Neural cell (in vitro differentiated cells): Measurements from ENCODE around the gene PARP16.

Source experiments
- CTCF ChIP-seq: fragments of 450-650 bp; IDR thresholded peaks from 2 replicates; pipeline ENCODE4 v1.5.1; 2014; ENCODE audit warnings: antibody characterized with exemption, mild to moderate bottlenecking, moderate library complexity; ENCODE audit not compliant: poor library complexity, severe bottlenecking
- EP300 ChIP-seq: fragments of 450-650 bp; conservative IDR thresholded peaks from 2 replicates; pipeline ENCODE4 v1.6.1; 2014; ENCODE audit warnings: antibody characterized with exemption, mild to moderate bottlenecking, moderate library complexity; ENCODE audit not compliant: poor library complexity, severe bottlenecking
- POLR2AphosphoS5 ChIP-seq: IDR thresholded peaks from 2 replicates; pipeline ENCODE4 v1.6.1; 2012
- RAD21 ChIP-seq: fragments of 450-650 bp; conservative IDR thresholded peaks from 2 replicates; pipeline ENCODE4 v1.6.1; 2014; ENCODE audit warnings: antibody characterized with exemption, mild to moderate bottlenecking, moderate library complexity
- TAF1 ChIP-seq: IDR thresholded peaks from 2 replicates; pipeline ENCODE4 v1.6.1; 2012; ENCODE audit warnings: low read depth

- TF ChIP-seq CTCF = no peak
- TF ChIP-seq TAF1 = no peak
- no peak for TF ChIP-seq POLR2AphosphoS5
- TF ChIP-seq EP300 = no peak
- TF ChIP-seq RAD21 = no peak
Observed at GRCh38 chr15:65208647-65209046, 78.0 kb downstream of the PARP16 start.
